Breast epithelium (tissue), 3 donors: Measurements from ENCODE around the gene TM6SF1.

Experiments
- CTCF ChIP-seq, 3 donors: fragments of 450-650 bp; IDR thresholded peaks; one replicate each; pipeline ENCODE4 v1.5.1; 2016 to 2017; ENCODE audit warnings: antibody characterized with exemption in 3 of 3, mild to moderate bottlenecking in 3 of 3, moderate library complexity in 3 of 3
- POLR2AphosphoS5 ChIP-seq, 3 donors: sonication (generic); formaldehyde crosslinking; IDR thresholded peaks; one replicate each; pipeline ENCODE4 v1.6.1; 2017; ENCODE audit warnings: antibody characterized with exemption in 3 of 3

GRCh38 chr15:83160741-83161140 lies 53.3 kb downstream of the TM6SF1 start:
- no peak for TF ChIP-seq CTCF (IDR thresholded peaks at IDR 0.05)
- TF ChIP-seq POLR2AphosphoS5 (IDR thresholded peaks at IDR 0.05): no peak
